GM10266 (cell line): Measurements from ENCODE around the gene FAM50A.

Experiments used
- DNase-seq: peaks from one replicate; pipeline ENCODE4 v3.0.0; 2012; ENCODE audit errors: extremely low spot score
- CTCF ChIP-seq: IDR thresholded peaks from 2 replicates; pipeline ENCODE4 v1.5.1; 2012; ENCODE audit warnings: mild to moderate bottlenecking, low read depth; ENCODE audit not compliant: control insufficient read depth, insufficient read depth; ENCODE audit errors: missing control alignments

FAM50A gene

DNA sequence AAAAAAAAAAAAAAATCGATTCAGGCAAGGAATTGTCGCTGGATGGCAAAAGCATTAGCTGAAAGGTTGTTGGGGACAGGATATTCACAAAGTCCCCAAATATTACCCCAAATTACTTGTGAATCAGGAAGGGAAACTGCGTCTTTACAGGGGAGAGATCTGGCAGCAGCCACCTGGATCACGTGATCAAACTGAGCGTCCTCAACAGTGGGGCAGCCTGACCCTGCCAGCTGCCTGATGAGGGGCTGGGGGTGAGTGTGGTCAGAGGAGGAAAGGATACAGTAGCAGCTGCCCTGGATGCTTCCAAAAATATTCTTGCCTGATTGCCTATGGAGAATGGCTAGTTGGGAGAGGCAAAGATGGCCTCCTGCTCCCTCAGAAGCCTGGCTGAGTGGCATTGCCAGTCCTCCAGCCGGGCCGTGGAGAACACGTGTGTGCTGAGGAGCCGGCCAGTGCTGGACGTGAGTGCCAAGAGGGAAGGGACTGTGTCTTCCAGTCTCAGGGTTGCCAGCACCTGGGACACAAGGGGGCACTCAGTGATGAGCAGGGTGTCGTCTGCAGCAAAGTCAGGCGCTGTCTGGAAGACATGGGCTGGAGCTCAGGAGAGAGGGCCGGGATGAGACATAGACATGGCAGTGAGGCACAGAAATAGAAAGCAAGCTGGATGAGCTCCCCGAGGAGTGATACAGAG lies 38.1 kb downstream of the FAM50A start:
- no peak for TF ChIP-seq CTCF

DNA sequence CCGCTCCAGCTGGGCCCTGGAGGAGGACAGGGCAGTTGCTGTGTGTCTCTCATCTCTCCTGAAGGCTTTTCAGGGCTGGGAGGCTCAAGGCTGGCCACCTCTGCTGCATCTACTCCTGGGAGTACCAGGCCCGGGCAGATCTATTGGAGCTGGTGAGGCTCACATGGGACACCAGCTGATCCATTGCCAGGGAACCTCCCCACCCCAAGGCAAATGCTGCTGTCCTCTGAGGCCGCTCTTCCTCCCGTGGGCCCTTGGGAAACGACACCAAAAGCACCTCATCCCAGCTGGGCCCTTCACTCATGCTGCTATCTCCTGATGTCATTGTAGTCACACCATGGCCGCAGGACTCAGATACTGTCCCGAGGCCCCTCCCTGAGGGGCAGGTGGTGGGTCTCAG lies 38.8 kb downstream of the FAM50A start:
- DNase-seq: no peak
- TF ChIP-seq CTCF: no peak

More for the DNA sequence above, 38.1 kb downstream of the FAM50A start:
- no peak for DNase-seq

- no peak for TF ChIP-seq CTCF
- no peak for DNase-seq
Measured at GRCh38 chrX:154483325-154483724, 39.4 kb downstream of the FAM50A start.

GRCh38 chrX:154484255-154485149 lies 40.6 kb downstream of the FAM50A start:
- TF ChIP-seq CTCF: no peak
- DNase-seq: no peak

GRCh38 chrX:154485150-154486051 lies 41.5 kb downstream of the FAM50A start:
- DNase-seq: no peak
- no peak for TF ChIP-seq CTCF

DNA sequence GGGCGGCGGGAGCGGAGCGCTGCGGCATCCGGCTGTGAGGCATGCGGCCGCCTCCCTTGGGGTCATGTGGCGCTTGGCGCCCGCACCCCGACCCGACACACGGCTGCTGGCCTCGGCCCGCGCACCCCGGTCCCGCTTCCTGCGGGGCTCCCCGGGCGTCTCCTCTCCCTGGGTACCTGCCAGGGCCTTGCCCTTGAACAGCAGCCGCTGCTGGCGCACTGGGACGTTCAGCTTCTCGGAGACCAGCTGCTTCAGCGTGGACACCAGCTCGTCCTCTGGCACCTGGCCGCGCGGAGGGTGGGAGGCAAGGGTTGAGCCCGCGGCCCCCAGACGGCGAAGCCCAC lies 42.1 kb downstream of the FAM50A start:
- TF ChIP-seq CTCF: no peak
- DNase-seq: no peak
